Liver (tissue), 3 donors: ENCODE measurements around the gene STPG1.

Experiments
- RAD21 ChIP-seq, 2 donors: IDR thresholded peaks; 2 replicates each; pipeline ENCODE4 v1.6.1; 2016; ENCODE audit warnings: antibody characterized with exemption in 2 of 2, mild to moderate bottlenecking in 2 of 2
- RXRA ChIP-seq, 2 donors: IDR thresholded peaks; 2 replicates each; pipeline ENCODE4 v1.6.1; 2017 to 2018; ENCODE audit warnings: antibody characterized with exemption in 2 of 2, mild to moderate bottlenecking in 1 of 2
- SP1 ChIP-seq: IDR thresholded peaks from 2 replicates; pipeline ENCODE4 v1.6.1; 2018; ENCODE audit warnings: antibody characterized with exemption, mild to moderate bottlenecking
- YY1 ChIP-seq: IDR thresholded peaks from 2 replicates; pipeline ENCODE4 v1.6.1; 2016; ENCODE audit warnings: antibody characterized with exemption, mild to moderate bottlenecking
- TF ChIP-seq, protein P1 (sequence below): fragments of 150-350 bp; IDR thresholded peaks from 2 replicates; pipeline ENCODE4 v1.5.1; 2017; ENCODE audit warnings: improper control_type of control experiment, low read depth, low read length; ENCODE audit not compliant: missing input control
- TF ChIP-seq, protein P2 (sequence below): IDR thresholded peaks from 2 replicates; pipeline ENCODE4 v1.6.1; 2016; ENCODE audit warnings: antibody characterized with exemption
- TF ChIP-seq, protein P3 (sequence below): IDR thresholded peaks from 2 replicates; pipeline ENCODE4 v1.6.1; 2016; ENCODE audit warnings: antibody characterized with exemption
- donor health status: healthy.
- donor health status: healthy.

DNA sequence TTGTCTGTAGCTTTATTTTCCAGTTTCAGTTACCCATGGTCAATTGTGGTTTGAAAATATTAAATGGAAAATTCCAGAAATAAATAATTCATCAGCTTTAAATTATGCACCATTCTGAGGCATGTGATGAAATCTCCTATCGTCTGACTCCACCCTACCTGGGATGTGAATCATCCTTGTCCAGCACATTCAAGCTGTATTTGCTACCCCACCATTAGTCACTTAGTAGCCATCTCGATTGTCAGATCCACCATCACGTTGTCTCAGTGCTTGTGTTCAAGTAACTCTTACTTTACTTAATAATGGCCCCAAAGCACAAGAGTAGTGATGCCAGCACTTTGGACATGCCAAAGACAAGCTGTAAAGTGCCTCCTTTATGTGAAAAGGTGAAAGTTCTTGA lies 4.0 kb downstream of the STPG1 start:
- TF ChIP-seq, protein P1, sequence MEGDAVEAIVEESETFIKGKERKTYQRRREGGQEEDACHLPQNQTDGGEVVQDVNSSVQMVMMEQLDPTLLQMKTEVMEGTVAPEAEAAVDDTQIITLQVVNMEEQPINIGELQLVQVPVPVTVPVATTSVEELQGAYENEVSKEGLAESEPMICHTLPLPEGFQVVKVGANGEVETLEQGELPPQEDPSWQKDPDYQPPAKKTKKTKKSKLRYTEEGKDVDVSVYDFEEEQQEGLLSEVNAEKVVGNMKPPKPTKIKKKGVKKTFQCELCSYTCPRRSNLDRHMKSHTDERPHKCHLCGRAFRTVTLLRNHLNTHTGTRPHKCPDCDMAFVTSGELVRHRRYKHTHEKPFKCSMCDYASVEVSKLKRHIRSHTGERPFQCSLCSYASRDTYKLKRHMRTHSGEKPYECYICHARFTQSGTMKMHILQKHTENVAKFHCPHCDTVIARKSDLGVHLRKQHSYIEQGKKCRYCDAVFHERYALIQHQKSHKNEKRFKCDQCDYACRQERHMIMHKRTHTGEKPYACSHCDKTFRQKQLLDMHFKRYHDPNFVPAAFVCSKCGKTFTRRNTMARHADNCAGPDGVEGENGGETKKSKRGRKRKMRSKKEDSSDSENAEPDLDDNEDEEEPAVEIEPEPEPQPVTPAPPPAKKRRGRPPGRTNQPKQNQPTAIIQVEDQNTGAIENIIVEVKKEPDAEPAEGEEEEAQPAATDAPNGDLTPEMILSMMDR: no peak
- no peak for TF ChIP-seq YY1
- no peak for TF ChIP-seq SP1
- TF ChIP-seq, protein P2, sequence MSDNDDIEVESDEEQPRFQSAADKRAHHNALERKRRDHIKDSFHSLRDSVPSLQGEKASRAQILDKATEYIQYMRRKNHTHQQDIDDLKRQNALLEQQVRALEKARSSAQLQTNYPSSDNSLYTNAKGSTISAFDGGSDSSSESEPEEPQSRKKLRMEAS: no peak
- TF ChIP-seq, protein P3, sequence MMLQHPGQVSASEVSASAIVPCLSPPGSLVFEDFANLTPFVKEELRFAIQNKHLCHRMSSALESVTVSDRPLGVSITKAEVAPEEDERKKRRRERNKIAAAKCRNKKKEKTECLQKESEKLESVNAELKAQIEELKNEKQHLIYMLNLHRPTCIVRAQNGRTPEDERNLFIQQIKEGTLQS: no peak
- no peak for TF ChIP-seq RAD21 (IDR thresholded peaks at IDR 0.05)
- no peak for TF ChIP-seq RXRA (IDR thresholded peaks at IDR 0.05)
